HS-5 (cell line): ENCODE measurements around the gene ENDOV.

ENCODE experiments used
- DNase-seq: peaks from one replicate; pipeline ENCODE4 v3.0.0-alpha.2; 2012; ENCODE audit warnings: low read depth

The ENDOV gene

DNA sequence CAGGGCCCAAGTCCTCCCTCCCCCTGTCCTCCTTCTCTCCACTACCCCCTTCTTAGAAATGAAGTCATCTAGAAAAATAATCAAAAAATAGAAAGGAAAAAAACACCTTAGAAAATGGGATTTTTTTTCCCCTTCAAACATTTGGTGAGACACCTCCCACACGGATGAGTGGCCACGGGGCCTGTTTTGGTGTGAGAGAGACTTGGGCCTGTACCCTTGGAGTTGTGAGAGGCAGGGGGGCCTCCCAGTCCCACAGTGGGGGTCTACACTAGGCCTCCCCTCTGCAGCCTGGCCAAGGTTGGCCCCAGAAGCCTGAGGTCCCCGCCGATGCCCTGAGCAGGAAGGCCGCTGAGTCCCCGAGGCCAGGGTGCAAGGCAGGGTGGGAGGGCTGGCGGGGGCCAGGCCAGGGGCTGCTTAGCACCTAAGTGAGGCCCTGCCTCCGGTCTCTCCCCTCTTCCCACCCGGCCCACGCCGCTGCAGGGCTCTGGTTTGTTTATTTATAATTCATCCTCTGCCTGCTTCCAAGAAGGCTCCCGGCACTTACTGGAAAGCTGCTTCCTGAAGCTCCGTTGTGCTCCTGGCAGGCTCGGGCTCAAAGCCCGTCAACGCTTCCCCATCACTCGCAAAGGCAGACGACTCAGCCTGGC, 35.1 kb downstream of the ENDOV start:
- no peak for DNase-seq

DNA sequence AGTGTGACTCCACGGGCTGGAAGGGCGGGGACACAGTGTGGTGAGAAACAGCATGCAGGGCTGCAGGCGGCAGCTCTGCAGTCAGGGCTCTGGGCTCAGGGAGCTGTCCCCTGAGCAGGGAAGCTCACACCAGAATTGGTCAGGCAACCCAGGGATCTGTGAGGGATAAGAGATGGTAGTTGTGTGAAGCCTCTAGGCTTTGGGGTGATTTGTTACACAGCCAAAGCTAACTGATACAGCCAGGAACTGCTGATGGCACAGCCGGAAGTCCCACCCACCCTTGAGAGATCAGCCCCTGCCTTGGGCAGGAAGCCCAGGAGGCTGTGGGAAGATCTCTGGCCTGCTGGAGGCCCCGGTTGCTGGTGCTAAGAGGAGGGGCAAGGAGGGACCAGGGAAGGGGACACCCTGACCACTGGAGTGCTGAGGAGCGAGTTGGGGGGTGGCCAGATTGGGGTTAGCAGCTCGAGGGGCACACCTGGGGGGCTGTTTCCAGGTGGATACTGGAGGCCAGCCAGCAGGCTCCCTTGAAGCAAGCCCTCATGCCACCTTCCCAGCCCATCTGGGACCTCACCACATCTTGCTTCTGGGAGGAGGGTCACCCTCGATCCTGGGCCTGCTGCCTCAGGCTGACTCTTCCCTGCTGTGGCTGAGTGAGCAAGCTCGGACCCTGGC, 36.3 kb downstream of the ENDOV start:
- DNase-seq, result no peak

DNA sequence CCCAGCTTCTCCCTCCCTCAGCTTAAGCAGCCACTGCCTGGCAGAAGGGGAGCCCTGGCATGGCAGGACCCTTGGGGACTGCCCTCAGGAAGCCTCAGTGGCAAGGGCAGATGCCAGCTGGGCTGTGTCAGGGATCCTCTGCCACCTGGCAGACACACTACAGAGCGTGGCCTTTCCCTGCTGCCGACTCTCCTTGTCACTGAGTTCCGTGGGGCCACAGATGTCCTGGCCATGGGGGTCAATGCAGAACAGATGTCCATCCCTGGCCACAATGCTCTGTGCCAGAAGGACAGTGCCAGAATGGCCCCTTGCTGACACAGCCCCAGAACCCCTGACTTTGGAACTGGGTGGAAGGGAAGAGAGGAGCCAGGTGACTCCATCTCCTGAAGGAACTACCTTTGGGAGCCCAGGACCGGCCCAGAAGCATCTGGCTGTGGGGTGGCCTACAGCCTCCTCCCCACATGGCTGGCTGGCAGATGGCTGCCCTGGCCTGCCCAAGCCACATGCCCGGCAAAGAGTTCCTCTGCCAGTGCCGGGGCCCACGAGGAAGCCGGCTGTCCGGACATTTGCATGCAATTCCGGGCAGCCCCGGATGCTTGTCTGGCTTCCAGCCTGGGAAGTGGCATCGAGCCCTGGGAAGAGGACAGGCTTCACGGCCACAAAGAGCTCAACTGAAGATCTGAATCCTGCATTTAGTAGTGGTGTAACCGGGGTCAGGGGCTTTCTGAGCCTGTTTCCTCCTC, 37.4 kb downstream of the ENDOV start:
- DNase-seq, result no peak

DNA sequence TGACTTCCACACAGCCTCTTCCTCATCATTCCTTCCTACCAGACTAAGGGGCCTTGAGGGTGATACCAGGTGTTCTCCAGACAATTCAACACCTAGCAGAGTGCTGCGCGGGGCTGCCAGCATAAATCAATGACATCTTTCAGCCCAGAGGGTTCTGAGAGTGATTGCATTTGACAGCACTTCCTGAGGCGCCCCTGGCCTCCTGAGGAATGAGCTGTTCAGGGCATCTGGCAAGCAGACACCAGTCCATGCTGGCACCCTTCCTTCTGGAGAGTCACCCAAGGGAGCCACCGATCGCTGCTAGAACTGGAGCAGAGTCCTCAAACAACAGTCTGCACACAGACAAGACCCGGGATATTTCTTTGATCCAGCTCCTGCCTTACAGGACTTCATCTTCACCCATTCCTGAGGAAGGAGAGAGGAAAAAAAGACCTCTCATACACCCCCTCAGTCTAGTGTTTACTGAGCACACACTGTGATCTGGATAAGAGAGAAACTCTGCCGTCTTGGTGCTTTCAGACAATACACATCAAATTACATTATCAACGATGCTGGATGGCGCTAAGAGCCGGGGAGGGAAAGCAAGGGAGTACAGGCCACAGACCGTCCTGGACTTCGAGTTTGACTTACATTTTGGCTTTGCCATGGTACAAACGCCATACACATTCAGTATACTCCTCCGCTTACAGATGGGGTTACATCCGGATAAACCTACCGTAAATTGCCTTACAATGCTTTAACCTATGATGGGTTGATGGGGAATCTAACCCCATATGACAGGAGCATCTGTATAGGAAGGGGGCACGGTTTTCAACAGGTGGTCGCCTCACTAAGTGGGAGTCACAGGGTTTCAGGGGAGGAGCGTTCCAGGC, 38.4 kb downstream of the ENDOV start:
- DNase-seq, result no peak

DNA sequence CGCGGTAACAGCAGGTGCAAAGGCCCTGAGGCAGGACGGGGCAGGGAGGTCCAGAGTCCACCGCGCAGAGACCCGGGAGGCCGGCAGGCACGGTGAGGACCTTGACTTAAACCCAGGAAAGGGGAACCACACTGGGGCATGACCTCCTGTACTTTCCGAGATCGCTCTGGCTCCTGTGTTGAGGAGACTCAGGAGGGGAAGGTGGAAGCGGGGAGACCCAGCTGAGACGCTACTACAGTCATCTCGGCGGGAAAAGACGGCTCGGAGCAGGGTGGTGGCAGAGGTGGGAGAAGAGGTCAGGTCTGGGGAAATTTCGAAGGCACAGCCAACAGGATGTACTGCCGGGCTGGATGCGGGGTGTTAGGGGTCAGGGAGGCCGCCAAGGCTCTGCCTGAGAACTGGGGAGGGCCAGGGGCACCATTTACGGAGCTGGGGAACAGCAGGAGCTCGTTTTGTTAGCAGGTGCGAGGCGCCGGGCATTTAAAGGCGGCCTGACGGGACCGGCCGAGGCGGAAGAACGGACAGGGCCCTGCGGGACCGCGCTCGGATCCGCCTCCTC, 39.1 kb downstream of the ENDOV start:
- no peak for DNase-seq

DNA sequence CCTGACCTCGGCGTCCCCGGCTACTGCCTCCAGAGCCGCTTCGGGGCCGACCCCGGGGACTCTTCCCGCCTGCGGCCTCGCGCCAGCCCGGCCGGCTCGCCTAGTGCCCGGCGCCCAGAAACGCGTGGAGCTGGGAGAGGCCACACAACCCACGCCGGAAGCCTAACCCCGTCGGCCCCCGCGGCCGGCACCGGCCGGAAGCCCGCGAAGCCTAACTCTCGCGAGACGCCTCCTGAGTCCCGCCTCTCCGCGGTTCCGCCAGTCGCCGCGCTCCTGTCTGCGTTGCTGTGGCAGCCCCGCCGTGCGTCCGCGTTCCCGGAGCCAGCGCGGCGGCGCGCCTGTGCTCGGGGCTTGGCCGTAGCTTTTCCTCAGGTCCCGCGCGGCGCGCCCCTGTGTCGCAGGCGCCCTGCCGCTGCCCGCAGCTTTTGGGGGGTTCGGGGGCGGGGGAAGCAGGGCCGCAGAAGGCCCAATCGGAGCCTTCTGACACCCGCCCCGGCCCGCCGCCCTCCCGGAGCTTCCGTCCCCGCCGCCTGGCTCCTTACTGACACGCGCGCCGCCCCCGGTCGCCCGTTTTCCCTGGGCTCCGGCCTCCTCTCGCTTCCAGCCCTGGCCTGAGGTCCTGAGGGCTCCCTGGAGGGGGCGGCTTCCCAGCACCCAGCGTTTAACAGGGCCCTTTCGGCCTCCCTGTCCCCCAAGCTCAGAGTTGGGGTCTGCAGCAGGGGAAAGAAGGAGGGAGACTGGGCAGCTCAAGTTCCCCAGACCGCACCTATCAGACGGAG, 39.8 kb downstream of the ENDOV start:
- peak; percentile 77 for DNase-seq

DNA sequence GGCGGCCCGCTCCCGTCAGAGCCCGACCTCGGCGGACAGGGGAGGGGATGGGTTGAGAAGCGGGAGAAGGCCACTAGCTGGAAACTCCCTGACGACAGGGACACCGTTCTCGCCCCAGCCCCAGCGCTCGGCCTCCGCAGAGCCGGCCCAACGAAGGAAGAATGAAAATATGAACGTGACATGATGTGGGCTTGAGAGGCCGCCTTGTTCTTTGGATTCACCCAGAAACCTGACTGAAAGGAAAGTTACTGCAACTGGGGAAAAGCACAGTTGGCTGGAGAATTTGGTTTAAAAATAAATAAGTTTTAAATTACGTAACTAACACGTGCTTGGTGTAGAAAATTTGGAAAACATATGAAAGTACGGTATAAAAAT, 40.4 kb downstream of the ENDOV start:
- no peak for DNase-seq

DNA sequence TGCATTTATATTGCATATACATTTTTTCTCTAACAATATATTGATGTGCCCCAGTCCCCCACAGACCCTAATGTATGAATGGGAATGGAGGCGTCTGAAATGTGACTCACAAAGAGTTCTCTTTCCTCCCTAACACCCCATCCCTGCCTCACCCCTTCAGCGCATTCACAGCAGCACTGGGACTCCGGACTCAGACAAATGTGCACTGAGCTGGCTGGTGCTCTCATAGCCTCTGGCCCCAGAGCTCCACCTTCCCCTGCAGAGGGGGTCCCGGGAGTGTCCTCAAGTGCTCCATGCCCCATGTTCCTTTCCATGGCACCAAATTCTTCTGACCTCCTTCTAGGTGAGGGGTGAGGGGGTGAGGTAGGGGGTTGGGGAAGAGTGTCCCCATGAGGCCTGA, 40.8 kb downstream of the ENDOV start:
- no peak for DNase-seq

DNA sequence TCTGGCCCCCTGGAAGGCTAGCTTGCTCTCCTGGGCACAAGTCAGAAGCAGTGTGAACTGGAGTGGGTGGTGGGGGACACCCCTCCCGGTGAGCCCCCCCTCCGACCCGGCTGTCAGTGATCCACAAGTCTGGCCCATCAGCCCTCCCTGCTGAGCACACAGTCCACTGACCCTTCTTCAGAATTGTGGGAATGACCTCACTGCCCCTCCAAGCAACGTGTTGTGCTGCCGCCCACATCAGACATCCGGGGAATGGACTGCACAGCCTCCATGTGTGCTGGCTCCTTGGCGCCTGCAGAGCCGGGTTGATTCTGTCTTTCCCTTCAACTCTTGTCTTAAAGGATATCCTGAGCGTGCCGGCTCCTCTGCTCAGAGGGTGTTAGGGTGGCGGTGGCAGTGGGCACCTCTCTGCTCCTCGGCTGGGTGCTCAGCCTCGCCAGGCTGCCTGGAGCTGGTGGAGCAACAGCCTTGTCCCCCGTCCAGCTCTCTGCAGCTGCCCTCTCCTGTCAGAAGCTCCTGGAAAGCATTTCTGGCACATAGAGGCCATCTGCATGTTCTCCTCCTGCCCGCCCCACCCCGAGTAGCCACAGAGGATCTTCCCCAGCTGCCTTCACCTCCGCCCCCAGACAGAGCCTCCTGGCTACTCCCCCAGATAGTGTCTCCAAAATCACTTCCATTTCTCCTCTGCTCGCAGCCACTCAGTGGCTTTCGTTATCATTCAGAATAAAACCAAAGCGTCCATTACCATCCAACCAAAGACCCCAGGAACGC, 41.7 kb downstream of the ENDOV start:
- no peak for DNase-seq

DNA sequence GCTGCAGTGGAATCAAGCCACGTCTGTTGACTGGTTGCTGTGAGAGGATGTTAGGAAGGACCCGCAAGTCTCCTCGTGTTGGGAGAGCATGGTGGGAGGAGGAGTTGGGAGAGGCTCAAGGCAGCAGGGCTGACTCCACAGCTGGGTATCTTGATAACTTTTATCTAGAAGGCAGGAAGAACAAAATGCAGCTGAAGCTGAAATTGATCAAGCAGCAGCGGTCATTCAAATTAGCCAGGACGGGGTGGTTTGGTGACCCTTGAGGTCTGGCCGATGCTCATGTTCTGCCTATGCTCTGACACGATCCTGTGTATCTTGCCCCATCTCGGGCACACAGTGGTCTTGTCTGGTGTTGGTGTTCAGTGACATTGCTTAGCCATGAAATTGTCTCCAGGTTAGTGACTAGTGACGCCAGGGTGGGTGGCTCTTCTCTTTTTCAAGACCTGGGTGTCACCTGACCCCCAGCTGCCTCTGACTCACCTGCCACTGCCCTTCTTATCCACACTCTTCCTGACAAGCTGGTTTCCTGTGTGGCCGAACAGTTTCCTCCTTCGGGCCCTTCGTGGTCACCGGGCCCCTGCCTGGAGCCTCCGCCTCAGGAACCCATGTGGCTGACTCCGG, 42.4 kb downstream of the ENDOV start:
- no peak for DNase-seq

DNA sequence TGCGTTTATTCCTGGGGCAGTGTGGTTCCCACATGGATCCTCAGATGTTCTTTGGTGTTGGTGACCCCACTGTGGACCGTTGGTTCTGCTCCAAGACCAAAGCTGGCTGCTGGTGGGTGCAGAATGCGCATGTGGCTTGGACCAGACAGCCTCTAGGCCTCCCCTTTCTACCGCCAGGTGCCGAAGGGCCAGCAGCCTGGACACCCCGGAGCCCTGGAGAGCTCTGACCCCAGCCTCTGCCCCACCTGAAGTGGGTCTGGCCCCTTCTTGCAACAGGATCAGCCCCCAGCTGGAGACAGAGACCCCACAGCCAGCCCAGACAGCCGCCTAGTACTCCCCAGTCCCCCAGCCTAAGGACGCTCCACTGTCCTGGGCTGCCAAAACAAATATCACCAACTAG, 43.0 kb downstream of the ENDOV start:
- no peak for DNase-seq

DNA sequence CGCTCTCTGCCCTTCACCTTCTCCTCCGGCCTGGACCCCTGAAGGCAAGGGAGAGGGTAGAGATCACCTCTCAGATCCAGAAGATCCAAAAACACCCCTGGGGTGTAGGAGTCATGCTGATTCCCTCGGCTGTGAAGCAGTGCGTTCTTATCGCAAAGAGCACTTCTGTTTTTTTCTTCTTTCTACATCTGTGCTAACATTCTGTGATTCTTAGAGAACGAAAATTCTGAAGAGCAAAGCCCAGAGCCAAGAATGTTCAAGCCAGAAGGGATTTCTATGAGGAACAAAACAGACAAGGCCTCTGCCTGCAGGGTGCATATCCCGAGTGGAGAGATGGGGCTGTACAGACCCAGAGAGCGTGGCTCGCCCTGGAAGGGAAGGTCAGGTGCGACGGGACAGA, 44.3 kb downstream of the ENDOV start:
- DNase-seq, result no peak

DNA sequence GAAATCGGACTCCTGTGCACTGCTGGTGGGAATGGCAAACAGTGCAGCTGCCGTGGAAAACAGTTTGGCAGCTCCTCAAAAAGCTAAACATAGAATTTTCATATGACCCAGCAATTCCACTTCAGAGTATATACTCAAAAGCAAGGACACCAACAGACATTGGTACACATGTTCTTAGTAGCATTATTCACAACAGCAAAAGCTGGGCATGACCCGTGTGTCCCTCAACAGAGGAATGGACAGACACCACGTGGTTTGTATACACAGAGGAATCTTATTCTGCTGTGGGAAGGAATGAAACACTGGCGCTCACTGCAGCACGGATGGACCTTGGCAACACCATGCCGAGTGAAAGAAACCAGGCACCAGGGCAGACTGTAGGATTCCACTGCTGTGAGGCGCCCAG, 45.5 kb downstream of the ENDOV start:
- DNase-seq, result no peak

DNA sequence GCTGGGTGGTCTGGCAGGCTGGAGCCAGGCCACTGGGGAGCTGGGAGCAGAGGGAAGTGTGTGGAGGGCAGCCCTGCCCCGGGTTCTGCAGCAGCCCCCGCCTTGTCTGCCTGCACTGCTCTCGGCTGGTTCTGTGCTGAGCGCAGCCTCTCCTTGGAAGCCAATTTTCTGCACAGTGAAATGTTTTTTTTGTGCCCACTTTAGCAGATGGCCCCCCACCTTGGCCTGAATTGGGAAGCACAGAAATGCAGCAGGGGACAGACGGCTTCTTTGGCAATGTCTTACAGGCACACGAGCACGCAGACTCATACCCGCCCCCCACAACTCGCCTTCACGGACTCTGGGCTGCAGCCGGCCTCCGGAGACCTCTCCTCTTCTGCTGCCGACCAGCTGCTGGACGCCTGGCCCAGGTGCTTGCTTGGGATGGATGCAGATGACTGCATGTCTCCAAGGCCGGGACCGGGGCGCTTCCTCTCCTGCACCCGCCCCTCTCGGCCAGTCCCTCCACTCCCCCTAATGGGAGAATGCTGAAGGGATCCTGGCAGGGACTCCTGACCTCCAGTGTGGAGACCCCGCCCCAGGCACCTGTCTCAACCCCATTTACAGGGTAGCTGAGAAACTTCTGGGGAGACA, 46.7 kb downstream of the ENDOV start:
- DNase-seq, result no peak

DNA sequence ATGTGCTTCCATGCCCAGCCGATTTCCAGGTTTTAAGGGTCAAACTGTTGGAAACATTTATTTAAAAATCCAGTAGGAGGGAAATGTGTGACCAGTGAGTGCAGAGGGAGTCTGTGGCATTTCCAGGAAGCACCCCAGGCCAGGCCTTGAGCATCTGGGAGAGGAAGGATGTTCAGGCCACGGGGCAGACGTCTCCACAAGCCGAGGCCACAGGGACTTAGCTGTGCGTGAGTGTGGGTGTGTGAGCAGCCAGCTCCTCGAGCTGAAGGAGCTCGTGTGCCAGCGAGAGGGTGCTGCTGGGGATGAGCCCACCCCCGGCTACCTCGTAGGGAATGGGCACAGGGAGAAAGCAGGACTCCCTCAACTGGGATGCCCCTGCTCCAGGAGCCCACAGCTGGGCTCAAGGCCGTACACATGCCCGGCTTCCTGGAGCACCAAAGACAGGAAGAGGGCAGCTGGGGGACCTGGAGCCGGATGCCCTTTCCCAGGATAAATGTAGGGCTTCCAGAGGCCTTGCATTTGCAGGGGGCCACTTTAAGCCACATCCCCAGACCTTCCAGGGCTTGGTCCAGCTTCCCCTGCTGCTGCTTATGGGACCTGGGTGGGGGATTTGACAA, 48.9 kb downstream of the ENDOV start:
- DNase-seq, result no peak

DNA sequence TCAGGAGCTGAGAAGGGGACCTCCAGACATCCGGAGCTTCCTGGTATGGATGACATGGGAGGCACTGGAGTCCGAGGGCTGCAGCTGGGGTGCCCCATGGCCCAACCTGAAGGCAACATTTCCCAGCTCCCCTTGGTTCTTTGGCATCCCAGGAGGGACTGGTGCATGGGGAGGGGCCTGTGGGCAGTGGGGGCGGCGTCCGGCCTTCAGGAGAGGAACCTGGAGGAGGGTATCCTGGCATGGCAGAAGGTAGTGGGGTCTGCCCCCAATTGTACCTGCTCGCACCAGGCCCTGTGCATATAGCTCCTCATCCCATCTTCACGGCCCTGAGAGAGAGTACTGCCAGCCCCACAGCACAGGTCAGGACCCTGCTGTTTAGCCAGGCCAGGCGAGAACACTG, 49.5 kb downstream of the ENDOV start:
- DNase-seq, result no peak

DNA sequence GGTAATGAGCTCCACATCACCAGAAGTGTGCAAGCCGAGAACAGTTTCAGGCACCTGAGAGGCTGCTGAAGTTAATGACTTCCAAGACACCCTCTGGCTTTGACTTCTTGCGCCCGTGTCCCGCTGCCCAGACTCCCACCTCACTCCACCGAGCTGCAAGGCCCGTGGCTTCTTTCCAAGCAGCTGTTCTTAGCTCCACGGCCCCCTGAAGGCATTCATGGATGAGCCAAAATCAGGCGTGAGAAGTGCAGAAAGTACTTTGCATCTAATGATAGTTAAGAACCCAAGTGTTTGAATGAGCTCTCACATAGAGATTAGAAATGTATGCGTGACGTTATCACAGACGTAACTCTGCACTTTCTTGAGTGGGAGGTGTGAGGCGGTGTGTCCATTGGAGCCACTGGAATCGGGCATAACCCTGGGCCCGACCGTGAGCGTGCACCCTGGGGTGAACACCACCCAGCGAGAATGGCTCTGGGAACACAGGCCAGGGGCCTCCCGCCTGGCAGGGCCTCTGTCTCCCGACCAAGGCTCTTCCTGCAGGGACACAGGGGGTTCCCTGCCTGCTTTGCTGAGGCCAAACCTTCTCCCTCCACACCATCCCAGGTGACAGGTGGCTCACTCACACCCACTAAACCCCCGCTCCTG, 50.5 kb downstream of the ENDOV start:
- no peak for DNase-seq

DNA sequence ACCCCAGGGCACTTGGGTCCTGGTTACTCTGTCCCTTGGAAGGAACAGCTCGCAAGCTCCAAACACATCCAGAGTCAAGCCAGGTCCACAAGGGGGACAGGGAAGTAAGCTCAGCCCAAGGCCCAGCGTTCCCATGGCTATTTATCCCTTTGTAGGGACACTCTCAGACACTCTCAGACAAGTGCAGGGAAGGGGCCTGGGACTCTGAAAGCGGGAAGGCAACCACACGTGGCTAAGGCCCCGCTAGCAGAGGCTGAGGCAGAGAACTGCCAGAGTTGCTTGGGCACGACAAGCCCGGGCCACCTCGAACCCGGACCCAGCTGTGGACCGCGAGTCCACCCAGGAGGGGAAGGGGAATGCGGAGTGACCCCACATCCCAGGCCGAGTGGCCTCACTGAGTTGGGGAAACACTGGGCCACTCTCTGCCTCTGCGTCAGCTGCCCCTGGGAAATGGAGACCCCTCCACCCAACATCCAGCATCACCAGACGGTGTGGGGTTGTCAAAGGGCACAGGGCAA, 51.3 kb downstream of the ENDOV start:
- no peak for DNase-seq
